GM19455 (cell line): ENCODE measurements around the gene ADAP1.

ENCODE experiments used
- ATAC-seq: cut with Tn5 transposase; IDR thresholded peaks from one replicate; pipeline ENCODE4 v1.9.1; 2021; ENCODE audit not compliant: unreplicated experiment

The ADAP1 gene

DNA sequence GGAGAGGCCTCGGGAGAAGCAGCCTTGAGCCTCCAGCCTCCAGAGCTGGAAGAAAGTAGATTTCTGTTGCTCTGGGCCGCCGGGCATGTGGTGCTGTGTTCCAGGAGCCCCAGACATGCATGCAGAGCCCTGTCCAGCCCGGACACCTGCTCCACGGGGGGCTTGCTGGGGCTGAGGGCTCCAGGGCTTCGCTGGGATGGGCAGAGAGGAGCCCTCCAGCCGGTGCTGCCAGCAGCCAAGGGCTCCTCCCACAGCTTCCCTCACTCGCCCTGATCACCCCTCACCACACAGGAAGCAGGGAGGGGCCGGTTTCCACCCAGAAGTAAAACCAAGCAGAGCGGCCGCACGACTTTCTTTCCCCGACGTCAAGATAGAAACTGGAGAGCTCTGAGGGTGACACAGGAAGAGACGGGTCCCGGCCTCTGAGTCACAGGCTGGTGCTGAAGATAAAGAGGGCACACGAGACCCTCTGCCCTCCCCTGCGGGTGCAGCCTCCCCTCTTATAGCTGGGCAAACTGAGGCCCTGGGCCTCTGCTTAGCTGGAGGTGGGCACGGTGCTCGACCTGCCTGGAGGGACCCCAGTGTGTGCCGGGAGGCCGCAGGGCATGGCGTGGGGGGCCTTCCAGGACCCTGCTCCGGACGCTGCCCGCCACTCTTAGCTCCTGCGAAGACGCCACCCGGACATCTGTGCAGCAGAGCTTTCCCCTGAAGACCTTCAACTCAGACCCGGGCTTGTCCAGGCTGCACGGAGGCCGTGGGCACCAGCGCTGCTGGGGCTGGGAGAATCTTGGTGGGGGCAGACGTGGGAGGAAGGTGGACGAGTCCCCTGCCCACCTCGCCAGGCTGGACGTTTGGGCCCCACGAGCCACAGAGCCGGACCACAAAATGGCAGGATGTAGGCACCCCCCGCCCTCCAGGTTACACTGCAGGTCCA, 31.1 kb downstream of the ADAP1 start:
- ATAC-seq: peak; percentile 80

DNA sequence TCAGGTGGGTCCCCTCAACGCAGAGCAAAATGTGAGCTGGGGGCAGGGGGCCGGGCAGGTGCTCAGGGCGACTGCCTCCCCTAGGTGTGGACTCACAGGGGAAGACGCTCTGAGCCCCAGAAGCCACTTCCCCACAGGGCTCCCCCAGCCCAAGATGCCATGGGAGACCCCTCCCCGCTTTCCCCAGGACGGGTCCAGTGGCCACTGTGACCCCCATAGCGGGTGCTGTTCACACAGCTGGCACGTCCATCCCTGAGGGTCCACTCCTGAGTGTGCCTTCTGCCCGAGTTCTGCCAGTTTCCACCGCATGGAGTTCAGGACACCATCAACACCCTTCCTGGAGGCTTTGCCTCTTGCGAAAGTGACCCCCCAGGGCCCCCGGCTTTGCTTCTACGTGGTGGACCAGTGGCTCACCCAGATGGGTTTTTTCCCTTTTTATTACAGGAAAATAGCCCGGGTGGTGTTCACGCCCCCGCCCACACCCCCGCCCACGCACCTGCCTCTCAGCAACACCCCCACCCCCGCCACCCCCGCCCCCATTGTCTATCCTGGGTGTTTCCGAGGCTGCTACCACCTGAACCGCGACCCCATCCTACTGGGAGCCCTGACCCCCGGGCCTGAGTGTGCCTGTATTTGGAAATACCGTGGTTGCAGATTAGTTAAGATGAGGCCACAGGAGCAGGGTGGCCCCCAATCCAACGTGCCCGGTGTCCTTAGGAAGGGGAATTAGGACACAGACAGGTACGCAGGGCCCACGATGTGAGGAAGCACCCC, 32.0 kb downstream of the ADAP1 start:
- ATAC-seq: no peak

DNA sequence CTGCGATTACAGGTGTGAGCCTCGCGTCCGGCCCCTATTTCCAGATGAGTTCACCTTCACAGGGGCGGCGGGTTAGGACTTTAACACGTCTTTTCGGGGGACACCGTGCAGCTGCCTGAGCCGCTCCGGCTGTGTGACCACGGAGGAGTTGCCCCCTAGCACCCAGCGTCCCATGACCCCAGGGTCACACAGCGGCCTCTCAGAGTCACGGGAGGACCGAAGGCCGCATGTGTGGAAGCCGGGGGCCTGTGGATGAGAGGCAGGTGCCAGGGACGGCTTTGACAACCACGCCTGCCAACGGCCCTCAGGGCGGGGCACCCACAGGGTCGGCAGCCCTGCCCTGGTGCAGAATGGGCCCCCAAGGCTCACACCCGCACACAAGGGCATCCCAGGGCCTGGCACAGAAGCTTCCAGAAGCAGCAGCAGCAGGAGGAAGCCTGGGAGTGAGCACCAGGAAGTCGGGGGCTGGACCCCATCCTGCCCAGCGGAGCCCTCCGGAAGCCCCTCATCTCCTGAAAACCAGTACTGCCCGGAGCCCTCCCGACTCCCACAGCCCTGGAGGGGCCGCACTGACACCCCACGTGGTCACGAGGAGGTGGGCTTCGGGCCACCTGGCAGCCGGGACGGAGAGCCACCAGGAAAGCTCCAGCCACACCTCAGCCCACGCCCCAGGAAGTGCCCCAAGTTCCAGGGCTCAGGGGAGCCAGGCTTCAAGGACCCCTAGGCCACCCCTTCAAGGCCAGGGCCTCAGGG, 32.7 kb downstream of the ADAP1 start:
- no peak for ATAC-seq

DNA sequence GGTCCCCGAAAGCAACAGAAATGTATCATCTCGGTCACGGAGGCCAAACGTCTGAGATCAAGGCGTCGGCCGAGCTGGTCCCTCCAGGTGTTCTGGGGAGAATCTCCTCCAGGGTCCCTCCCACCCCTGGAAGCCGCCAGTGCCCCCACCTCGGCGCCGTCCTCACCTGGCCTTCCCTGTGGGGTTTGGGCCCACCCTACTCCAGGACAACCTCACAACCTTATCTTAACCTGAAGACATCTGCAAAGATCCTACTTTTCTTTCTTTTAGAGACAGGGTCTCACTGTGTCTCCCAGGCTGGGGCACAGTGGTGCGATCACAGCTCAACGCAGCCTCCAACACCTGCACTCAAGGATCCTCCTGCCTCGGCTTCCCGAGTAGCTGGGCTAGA, 33.4 kb downstream of the ADAP1 start:
- ATAC-seq: no peak

DNA sequence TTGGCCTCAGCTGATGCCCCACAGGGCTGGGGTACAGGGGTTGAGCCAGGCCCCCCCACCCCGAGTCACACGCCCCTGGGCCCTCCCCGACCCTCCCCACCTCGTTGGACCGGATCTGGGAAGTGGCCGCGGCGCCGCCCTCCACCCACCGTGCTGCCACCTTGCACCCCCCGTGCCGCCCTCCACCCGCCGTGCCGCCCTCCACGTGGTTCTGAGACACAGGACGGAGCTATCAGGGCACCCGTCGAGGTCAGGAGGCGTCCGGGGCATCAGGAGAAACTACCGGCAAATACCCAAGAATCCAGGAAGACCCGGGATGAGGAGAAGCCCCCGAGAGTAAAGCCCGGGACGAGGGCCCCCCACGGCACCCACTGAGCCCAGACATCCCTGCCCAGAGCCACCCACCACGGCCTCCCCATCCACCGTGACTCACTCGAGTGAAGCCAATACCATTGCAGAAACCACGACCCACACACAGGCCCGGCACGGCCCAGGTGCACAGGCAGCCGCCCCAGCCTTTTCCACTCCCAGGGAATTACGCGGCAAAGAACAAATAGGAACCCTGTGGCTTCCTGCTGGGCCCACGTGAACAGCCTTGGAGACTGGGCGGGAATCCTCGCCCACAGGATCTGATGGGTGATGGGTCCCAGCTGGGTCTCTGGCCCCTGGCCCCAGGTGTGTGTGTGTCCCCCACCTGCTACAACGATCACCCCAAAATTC, 34.0 kb downstream of the ADAP1 start:
- no peak for ATAC-seq

DNA sequence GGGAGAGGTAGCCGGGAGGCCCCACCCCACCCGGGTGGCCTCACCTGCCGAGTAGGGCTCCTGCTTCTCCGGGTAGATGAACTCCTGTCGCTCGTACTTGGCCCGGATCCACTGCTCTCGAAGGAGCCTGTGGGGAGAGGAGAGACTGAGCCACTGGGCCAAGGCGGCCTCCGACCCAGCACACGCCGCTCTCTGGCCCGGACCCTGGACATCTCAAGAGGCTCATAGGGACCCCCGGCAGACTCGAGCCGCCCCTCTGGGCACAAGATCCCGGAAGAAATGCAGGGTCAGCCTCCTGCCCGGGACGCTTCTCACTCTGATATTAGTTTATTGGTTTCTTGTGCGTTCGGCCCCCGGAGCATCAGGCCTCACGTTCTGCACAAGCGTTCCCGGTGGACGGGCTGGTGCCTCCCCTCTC, 34.5 kb downstream of the ADAP1 start:
- ATAC-seq: no peak

DNA sequence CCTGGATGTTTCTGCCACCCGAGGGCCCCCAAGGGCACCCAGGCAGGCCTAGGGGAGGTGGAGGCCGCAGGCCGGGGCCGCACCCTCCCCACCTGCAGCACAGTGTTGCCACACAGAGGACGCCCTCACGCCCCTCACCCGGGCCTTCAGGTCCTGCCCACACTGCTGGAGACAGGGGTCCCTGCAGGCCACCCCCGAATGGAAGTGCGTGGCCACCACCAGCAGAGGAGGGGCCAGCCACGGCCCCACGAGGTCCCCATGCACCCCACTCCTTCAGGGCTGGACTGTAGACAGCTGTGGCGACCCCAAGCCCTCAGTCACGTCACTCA, 35.4 kb downstream of the ADAP1 start:
- ATAC-seq: no peak

DNA sequence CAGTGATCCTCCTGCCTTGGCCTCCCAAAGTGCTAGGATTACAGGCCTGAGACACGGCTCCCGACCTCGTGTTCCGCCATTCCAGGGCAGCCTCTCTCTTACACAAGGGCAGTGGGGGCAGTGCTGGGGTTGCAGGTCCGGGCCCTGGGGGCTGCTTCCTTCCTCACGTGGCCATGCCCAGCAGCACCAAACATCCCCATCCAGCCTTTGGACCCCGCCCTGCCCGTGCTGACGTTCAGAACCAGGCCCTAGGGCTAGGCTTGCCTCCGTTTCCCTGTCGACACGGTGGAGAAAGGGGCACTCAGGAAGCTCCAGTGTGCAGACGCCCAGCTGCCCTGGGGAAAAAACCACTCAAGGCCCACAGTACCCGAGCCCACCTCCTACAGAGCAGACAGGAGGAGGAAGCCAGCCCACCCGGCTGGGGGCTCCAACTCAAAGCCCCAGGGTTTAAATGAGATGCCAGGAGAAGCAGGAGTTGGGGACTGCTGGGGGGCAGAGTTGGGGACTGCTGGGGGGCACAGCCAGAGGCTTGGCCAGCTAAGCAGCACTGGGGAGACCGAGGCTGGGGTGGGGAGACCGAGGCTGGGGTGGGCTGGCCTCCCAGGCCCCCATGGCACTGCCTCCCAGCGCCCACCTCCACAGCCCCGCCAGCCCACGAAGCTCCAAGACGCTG, 35.9 kb downstream of the ADAP1 start:
- no peak for ATAC-seq

DNA sequence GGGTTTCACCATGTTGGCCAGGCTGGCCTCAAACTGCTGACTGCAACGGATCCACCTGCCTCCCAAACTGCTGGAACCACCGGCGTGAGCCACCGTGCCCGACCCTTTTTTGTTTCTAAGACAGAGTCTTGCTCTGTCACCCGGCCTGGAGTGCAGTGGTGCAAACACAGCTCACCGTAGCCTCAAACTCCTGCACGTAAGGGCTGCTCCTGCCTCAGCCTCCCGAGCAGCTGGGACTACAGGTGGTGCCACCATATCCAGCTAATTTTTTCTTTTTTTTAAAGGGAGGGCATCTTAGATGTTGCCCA, 36.4 kb downstream of the ADAP1 start:
- ATAC-seq: no peak

DNA sequence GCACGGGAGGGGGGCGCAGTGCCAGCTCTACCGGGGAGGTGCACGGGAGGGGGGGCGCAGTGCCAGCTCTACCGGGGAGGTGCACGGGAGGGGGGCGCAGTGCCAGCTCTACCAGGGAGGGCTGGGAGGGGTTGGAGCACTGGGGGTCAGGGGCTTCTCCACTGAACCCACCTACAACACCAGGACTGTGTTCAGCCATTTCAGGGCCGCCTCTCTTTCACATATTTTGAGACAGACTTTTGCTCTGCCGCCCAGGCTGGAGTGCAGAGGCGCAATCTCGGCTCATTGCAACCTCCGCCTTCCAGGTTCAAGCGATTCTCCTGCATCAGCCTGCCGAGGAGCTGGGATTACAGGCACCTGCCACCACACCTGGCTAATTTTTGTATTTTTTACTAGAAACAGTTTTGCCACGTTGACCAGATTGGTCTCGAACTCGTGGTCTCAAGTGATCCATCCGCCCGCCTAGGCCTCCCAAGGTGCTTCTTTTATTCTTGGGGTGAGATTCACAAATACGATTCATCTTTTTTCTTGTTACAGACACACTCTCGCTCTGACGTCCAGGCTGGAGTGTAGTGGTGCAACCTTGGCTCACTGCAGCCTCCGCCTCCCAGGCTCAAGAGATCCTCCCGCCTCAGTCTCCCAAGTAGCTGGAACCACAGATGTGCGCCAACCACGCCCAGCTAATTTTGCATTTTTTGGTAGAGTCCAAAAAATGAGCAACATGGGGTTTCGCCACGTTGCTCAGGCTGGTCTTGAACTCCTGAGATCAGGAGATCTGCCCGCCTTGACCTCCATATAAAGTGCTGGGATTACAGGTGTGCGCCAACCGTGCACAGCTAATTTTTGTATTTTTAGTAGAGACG, 37.0 kb downstream of the ADAP1 start:
- no peak for ATAC-seq

DNA sequence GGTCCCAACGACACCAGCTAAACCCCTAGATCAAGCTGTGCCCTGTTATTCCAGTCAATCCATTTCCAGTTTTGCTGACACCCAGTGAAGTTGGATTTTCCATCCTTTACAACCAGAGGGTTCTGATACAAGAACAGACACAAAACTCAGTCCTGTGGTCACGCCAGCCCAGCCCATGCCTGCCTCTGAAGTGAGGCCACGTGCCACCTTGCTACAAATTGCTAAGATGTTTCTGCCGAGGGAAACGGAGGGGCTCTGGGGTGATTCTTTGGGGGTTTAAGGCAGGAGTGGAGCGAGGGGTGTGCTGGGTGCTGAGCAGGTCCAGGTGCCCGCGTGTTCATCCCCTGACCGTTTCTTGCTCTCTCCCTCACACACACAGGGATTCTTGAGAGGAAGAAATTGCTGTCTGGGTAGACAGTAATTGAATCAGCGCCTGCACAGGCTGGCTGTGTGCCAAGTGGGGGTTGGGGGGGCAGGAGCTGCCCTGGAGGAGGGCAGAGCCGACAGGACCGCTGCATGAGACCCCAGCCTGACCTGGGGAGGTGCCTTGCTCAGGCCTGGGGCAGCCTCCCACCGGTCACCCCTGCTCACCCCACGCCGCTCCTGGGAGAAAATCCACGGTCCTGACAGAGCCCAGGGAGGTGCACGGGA, 38.1 kb downstream of the ADAP1 start:
- ATAC-seq: no peak

DNA sequence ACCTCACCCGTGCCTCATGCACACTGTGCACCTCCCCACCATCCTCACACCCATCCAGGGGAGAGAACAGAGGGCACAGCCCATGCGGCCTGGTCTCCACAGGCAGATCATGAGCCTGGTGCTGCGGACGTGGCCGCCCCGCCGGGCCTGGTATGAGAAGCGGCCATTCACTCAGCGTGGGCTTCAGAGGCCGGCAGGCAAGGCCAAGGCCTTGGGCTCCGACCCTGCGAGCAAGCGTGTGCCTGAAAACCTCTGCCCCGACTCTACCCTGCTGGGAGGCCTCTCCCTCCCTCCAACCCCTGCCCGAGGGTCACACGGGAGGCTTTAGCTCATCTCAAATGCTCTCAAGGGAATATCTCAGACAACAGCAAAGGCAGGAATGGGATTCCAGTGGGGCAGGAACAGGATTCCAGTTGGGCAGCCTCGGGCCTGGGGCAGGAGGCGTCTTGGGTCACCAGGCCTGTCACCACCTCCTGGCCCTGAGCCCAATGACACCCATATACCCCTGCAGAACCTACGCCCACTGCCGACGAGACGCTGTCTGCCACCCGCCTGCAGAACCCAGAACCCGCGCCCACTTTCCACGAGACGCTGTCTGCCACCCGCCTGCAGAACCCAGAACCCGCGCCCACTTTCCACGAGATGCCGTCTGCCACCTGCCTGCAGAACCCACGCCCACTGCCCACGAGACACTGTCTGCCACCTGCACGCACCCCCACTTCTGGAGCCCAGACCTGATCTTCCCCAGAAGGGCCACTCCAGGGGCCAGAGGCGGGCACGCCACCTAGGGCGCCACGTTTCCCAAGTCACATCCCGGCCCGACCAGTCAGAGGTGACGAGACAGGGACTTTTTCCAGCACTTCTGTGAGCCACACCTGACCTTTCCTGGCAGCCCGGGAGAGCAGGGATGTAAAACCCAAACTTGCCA, 38.9 kb downstream of the ADAP1 start:
- no peak for ATAC-seq

DNA sequence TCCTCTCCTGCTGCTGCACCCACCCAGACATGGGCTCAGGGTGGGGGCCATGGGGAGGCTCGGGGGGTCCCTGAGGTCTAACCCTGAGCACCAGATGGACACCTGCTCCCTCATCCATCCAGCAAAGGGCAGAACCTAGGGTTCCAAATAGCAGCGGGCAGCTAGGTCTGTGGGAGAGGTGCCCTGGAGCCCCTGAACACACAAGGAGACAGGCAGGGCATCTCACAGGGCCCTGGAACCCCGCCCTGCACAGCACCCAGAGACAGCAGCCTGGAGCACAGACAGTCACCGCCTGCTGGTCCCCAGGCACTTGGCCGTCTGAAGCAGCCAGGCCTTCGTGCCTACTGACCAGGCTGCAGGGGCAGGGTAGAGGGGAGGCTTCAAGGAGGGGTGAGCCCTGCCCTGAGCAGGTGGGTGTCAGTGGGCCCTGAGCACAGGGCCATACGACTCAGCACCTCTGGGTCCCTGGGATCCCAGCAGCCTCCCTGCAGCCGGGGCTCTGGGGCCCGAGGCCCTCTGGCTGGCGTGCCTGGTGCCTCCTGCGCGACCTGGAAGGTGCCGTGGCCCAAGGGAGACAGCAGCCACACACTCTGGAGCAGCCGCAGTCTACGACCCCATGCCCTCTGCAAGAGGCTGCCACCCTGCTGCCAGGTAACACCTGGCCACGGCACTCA, 39.8 kb downstream of the ADAP1 start:
- ATAC-seq: no peak

DNA sequence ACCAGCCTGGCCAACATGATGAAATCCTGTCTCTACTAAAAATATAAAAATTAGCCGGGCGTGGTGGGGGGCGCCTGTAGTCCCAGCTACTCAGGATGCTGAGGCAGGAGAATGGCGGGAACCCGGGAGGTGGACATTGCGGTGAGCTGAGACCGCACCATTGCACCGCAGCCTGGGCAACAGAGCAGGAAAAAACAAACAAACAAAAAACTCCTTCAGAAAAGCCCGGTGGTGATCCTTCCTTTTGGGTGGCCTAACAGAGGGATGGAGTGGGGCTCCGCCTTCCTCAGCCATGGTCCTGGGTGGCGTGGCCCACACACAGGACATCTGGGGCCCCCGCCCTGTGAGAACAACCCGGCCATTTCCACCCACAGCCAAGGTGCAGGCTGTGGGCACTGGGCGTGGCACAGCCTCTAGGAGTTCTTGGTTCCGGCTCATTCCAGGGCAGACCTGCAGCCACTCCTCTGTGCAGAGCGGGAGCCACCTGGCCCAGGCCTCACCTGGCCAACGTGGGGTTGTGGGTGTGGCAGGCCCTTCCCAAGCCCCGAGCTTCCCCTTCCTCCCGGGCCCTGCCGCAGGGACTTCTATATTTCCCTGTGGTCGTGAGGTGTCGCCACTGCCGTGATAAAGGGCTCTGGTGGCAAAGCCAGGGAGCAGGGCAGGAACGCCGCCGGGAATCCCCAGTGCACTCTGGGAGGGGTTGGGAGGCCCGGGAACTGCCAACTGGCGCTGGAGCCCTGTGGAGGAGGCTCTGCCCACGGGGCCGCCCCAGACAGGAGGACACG, 40.6 kb downstream of the ADAP1 start:
- no peak for ATAC-seq

DNA sequence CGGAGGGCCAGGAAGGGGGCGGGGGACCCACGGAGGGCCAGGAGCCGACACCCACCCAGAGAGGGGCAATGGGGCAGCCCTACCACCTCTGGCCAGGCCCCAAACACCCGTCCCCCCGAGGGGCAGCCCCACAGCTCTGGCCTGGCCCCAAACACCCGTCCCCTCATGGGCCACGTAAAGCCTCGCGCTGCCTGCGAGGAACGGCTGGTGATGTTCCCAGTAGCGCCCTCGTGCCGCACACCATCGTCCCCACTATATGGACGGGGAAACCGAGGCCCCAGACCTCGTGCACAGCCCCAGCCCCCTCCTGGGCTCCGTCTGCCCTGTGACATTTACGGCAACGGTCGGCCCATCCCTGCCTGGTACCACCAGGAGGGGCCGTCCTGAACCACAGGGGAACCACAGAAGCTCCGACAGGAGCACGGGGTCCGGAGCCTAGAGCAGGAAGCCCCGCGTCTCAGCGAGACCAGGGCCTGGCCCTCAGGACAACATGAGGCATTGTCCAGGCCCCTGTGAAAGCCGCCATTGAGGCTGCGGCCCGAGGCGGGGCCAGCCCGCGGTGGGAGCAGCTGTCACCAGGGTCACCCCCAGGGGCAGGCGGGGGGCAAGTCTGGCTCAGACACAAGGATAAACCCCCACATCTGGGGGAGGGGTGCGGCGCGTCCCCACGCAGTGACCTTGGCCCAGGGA, 42.5 kb downstream of the ADAP1 start:
- ATAC-seq: no peak

DNA sequence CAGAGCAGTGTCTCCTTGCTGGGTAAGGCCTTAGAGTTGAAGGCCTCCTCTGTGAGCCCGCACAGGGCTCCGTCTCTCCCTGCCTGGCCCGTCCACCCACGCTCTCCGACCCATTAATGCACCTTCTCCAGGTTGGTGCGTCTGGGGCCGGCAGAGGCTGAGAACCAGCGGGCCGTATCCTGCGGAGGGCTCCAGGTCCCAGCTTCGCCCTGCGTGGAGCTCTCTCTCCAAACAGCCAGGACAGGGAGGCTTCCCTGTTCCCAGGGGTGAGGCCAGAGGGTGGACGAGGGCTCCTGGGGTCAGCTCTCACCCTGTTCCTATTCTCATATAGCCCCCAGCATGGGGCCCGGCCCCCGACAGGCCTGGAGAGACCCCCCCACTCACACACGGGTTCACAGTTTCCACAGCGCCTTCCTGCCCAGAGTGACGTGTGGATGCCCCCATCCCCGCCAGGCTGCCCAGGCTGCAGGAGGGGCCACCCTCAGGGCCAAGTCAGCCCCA, 43.5 kb downstream of the ADAP1 start:
- no peak for ATAC-seq
